ENCODE results near the gene RASAL2.

DNA sequence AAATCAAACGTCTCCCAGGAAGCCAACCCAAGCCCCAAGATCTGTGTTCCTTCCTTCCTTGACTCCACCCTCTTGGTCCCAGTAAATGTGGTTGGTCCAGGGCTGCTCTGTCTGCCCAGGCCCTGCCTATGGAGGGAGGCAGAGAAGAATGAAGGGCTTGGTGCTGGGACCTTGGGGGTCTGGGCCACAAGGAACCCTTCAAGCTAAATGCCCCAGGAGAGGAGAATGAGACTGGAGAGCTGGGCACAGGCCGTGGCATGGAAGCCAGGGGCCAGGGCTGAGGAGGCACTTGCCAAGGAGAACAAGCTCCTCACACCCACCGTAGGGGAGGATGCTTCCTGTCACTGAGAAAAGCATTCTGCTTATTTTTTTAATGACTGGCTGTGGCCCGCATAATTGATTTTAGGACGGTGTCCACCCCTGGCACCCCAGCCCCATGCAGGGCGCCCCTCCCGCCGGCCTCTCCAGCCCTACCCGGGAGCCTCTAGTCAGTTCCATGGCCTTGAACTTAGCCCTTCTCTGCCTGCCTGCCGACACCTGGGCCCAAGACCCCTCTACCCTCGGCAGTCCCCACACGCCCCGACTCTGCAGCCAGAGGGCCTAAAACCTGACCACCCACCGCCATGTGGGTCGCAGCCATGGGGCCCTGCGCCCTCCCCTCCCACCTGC, 402.0 kb downstream of the RASAL2 start:
- no peak for TF ChIP-seq CTCF (IDR thresholded peaks at IDR 0.05)
- TF ChIP-seq POLR2AphosphoS5 (IDR thresholded peaks at IDR 0.05; ENCODE audit: low read depth, low read length) = no peak
- TF ChIP-seq REST (IDR thresholded peaks at IDR 0.05; ENCODE audit: insufficient read depth in 1 of 2, low read depth in 2 of 2, low read length in 1 of 2) = no peak
- TF ChIP-seq SIN3A (IDR thresholded peaks at IDR 0.05; ENCODE audit: borderline replicate concordance, insufficient read depth, low read depth, low read length) = no peak
